NCI-H82 treated with DMSO at 0.1 percent for 48 hours (cell line): ENCODE measurements around the gene MPRIP.

Experiments
- DNase-seq: peaks from one replicate; lab custom pipeline; 2025; ENCODE audit not compliant: unreplicated experiment; lab: John Stamatoyannopoulos, UW

MPRIP gene

GRCh38 chr17:17107281-17107680 lies 65.0 kb downstream of the MPRIP start:
- no peak for DNase-seq

GRCh38 chr17:17107891-17108431 lies 65.7 kb downstream of the MPRIP start:
- DNase-seq = no peak

DNA sequence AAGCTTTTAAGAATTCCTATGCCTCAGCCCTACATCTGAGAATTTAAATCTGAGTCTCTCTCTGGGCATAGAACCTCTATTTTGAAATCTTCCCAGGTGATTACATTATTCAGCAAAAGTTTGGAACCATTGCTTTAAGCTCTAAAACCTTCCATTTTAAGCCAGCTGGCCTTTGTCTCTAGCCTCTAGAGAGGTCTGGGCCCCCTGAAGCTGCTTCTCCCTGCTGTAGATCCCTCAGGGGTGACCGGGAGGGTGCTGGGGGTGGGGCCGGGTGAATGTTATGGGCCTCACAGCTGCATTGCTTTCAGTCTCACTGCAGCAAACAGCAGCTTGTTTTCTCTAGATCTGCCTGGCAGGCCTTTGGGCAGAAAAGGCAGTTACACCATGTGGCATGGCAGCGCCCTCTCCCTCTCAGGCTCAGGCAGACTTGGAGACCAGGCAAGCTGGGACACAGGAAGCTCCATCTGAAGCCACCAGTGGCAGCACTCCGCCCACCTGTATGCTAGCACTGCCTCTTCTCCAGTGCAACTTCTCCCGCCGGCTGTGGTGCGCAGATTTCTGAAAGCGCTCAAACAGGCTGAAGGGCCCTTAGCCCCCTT lies 66.3 kb downstream of the MPRIP start:
- no peak for DNase-seq

GRCh38 chr17:17109256-17109655 lies 67.0 kb downstream of the MPRIP start:
- DNase-seq = no peak

- no peak for DNase-seq
Observed at GRCh38 chr17:17109907-17110306, 67.7 kb downstream of the MPRIP start.

DNA sequence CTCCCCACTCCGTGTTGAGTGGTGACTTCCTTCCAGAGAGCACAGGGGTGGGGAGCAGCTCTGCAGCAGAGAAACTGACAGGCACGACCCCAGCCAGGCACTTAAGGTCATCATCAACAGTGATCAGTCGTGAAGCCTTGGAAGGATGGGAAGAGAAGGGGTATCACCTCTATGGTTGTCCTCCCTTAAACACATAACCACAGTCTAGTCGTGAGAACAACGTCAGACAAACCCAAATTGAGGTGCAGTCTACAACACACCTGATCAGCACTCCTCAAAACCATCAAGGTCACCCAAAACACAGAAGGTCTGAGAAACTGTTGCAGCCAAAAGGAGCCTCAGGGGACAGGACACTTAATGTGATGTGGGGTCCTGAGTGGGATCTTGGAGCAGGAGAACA lies 68.3 kb downstream of the MPRIP start:
- no peak for DNase-seq

GRCh38 chr17:17111401-17112393 lies 69.4 kb downstream of the MPRIP start:
- DNase-seq = no peak

DNA sequence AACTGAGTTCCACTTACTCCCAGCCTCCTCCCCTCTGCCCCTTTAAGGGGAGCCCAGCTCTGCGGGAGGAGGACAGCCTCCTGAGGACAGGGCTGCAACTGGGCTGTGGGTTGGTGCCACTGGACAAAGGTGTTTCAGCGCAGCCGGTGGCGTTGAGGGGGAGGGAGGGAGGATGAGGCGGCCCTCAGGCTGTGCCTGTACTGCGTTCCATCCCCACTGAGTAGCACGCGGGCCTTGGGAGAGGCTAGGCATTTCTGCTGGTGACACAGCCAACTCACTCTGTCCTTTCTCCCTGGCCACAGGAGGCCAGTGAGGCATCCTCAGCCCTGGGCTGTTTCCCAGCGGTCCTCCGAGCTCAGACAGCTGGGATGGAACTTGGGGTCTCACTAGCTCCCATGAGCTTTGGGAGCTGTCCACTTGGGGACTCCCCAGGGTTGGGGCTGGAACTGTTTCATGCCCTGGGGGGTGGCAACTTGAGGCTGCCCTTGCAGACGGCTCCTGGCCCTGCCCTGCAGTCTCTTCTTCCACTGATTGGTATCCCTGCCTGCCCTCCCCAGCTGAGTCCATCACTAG lies 70.5 kb downstream of the MPRIP start:
- DNase-seq = no peak

DNA sequence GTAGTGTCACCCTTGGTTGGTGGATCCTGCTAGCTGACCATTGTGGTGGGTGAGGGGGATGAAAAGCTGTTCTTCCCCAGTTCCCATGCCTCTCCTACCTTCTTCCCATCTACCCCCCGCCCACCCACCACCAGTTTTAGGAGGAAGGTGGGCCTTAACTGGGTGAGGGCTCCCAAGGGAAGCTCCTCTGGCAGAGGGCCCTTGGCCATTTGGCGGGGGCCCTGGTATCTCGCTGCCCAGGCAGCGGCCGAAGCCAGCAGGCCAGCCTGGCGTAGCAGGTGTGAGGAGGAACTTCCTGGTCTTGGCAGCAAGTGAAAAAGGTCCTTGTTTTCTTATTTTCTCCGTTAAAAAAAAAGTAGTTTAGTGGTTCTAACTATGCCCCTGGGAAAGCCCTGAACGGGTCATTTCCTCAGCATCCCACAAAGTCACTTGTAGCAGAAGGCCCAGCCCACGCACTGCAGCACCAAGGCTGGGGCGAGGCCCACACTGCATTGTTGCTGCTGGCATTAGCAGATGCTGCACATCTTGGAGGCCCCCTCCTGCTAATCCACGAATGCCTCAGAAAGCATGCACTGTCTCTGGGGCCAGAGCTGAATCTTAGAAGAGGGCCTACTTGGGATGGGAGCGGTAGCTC lies 72.5 kb downstream of the MPRIP start:
- no peak for DNase-seq

DNA sequence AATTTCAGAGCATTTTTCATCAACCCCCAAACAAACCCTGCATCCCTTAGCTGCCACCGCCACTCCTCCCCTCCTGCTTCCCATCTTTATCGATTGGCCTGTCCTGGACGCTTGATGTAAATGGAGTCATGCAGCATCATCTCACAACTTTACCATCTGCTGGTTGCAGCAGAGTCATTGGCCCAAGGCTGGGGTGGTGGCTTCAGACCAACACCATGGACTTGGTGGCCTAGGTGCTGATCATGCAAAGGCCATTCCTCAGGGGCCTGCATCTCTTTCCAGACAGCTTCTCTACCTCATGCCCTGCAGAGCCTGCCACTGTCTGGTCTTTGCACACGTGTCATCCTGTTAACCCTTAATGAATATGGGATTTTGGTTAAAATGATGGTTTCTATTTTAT lies 73.4 kb downstream of the MPRIP start:
- DNase-seq = no peak

DNA sequence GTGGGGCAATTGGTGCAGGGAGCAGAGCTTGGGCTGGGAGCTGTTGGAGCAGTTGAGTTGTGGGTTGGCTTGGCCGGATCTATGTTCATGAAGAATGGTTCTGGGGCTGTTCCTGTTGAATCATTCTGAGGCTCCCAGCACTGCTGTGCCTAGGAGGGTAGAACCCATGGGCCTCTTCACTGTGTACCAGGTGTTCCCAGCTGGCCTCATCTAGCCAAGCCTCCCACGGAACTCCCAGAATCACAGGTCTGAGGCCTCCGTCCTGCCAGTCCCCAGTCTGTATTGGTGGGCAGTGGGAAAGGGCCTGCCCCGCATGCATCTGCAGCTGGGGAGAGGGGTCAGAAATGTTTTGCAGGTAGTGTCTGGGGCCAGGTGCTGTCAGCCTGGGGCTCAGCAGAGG lies 74.1 kb downstream of the MPRIP start:
- DNase-seq = no peak

DNA sequence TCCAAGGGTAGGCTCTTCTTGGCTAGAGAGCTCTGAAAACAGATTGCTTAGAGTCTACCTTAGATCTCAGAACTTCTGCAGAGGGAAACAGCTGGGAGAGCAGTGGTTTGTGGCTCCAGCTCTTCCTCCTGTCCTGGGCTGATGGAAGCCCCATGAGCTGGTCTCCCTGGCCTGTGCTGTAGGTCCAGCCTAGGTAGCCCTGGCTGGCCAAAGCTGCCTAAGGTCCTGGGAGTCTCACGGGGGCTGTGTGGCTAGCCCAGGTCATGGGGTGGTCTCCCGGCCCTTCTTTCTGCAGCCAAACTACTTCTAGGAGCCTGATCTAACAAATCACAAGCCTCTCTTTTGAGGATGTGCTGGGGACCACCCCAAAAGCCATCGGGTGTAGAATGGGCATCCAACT lies 75.7 kb downstream of the MPRIP start:
- no peak for DNase-seq

- no peak for DNase-seq
Observed at GRCh38 chr17:17118399-17118798, 76.1 kb downstream of the MPRIP start.

- no peak for DNase-seq
Observed at GRCh38 chr17:17119106-17119505, 76.8 kb downstream of the MPRIP start.

- no peak for DNase-seq
Observed at GRCh38 chr17:17119533-17119932, 77.3 kb downstream of the MPRIP start.

GRCh38 chr17:17120294-17120693 lies 78.0 kb downstream of the MPRIP start:
- no peak for DNase-seq

DNA sequence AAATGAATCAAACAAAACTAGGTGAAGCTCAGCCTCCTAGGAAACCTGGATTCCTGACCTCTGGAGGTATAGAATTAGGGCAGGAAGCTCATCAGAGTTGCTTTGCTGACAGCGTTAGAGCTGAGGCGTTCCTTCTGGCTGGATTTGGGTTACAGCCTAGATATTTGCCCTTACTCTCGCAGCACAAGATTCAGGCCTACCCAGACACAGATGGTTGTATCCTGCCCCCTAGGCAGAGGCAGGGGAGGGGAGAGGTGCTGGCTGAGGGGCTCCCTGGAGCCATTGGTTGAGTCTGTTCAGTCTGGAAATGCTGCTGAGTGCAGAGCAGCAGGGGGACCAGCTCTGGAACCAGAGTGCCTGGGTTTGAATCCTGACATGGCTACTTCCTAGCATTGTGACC lies 78.4 kb downstream of the MPRIP start:
- no peak for DNase-seq

DNA sequence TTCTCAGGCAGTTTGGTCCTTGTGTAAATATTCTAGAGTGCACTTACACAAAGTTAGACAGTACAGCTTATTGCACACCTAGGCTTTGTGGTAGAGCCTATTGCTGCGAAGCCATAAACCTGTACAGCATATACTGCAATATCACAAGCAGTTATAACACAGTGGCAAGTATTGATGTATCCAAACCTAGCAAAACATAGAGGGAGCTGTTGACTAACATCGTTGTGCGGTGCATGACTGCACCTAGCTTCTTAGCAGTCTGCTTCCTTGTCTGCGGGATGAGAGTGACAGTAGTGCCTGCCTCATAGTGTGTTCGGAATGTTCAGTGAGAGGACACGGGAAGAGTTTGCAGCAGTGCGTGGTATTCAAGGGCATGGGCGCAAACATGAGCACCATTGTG lies 78.9 kb downstream of the MPRIP start:
- DNase-seq = no peak

DNA sequence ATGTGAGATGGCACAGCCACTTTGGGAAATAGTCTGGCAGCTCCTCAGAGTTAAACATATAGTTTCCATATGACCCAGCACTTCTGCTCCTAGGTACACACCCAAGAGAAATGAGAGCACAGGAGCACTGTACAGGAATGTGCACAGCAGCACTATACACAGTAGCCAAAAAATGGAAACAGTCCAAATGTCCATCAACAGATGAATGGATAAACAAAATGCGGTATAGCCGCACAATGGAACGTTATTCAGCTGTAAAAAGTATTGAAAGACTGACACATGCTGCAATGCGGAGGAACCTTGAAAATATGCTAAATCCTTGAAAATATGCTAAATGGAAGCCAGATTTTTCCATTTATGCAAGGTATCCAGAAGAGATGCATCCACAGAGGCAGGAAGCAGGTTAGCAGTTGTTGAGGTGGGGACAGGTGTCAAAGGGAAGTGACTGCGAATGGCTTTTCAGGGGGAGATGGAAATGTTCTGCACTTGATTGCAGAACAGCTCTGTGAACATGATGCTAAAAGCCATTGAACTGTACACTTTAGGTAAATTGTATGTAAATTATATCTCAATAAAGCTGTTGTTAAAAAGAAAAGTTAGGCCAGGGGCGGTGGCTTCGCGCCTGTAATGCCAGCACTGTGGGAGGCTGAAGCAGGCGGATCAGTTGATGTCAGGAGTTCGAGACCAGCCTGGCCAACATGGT lies 80.7 kb downstream of the MPRIP start:
- DNase-seq = no peak

DNA sequence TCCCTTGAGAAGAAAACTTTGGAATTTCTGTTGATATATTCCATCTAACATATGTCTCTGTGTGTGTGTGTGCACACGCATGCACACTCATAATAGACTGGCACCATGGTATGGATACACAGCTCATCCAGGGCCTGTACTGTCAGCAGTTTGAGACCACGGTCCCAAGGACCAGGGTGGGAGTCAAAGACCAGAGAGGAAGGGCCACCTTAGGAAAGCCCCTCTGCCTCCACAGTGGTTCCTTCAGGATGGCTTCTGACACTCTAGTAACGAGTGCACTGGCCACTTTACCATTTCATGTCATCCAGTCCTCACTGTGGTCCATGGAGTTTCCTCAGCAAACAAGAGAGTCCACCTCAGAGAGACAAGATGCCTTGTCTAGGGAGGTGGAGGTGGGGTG lies 82.1 kb downstream of the MPRIP start:
- no peak for DNase-seq
